Body of pancreas (tissue), 4 donors: Measurements from ENCODE around the gene TTC36. TPM values are rescaled to one million over a fixed set of nuclear protein-coding genes. Genes with fewer than 3 reads are reported as not detected.

Experiments
- ATAC-seq: fragments of 150-250 bp; one replicate; pipeline ENCODE4 v1.9.1; 2016
- DNase-seq, 4 donors: peaks; one replicate each; pipeline ENCODE4 v3.0.0-alpha.2; 2019
- H3K27ac ChIP-seq, 4 donors: fragments of 200-600 bp; sonication (generic); 1 replicate in 3 of 4; 2 replicates in 1 of 4; pipeline versions ENCODE4 v1.5.1 to v1.6.1; 2016 to 2019; ENCODE audit warnings: mild to moderate bottlenecking in 1 of 4, mixed read lengths in 1 of 4, moderate library complexity in 1 of 4
- H3K27me3 ChIP-seq, 2 donors: fragments of 200-600 bp; sonication (generic); one replicate each; pipeline ENCODE4 v1.6.0; 2016; ENCODE audit warnings: mild to moderate bottlenecking in 1 of 2
- H3K36me3 ChIP-seq, 2 donors: fragments of 200-600 bp; sonication (generic); replicated peaks in 1 of 2; 2 replicates each; pipeline ENCODE4 v1.5.1; 2016; ENCODE audit warnings: low read depth in 2 of 2; ENCODE audit not compliant: insufficient read depth in 1 of 2
- H3K4me1 ChIP-seq: fragments of 200-600 bp; sonication (generic); one replicate; pipeline ENCODE4 v1.6.0; 2016
- H3K4me3 ChIP-seq, 2 donors: fragments of 200-600 bp; sonication (generic); 1 replicate in 1 of 2; 2 replicates in 1 of 2; pipeline ENCODE4 v1.5.1; 2016 to 2019
- H3K9me3 ChIP-seq, 3 donors: fragments of 200-600 bp; sonication (generic); 1 replicate in 2 of 3; 2 replicates in 1 of 3; pipeline ENCODE4 v1.5.1; 2016
- CTCF ChIP-seq, 7 experiments: fragments of 450-650 bp in 4 of 7; fragments of 200-600 bp in 3 of 7; sonication (generic) in 3 of 7; IDR thresholded peaks; one replicate each; pipeline ENCODE4 v1.5.1; 2016 to 2019; ENCODE audit warnings: antibody characterized with exemption in 7 of 7
- POLR2A ChIP-seq, 3 donors: fragments of 450-650 bp; IDR thresholded peaks; one replicate each; pipeline ENCODE4 v1.6.1; 2016; ENCODE audit warnings: antibody characterized with exemption in 3 of 3, mild to moderate bottlenecking in 2 of 3
- WGBS, 2 donors: methylation state at CpG; one replicate each; pipeline ENCODE4 v1.1.5; 2017; 5-methylcytosine and 5-hydroxymethylcytosine counted together
- intact Hi-C: fragments of 100-400 bp; cut with DNase I; formaldehyde crosslinking; loops from one replicate; pipeline ENCODE4 v1.15.1; 2023
- total RNA-seq, 2 donors: library from RNA; depleted of rRNA; stranded (reverse); fragments of >200 nt; gene quantifications; one replicate each; pipeline ENCODE4 v1.1.0, GENCODE V29; 2016

Gene TTC36
- total RNA-seq, 2 donors from 2014 or later = not detected

- no peaks in the 10 kb centered on the region for H3K27me3 ChIP-seq
- H3K4me3 ChIP-seq = peak within 1 kb of the TSS; percentile 80 to 91
- H3K27ac ChIP-seq = peak within 1 kb of the TSS; percentile 52 to 81 (median 72)
- ATAC-seq (peak; percentile 81), DNase-seq (peak; percentile 65 to 82 (median 68))
- no peaks in the 10 kb centered on the region for H3K9me3 ChIP-seq
- TF ChIP-seq CTCF (IDR thresholded peaks at IDR 0.05) (no peak), POLR2A (IDR thresholded peaks at IDR 0.05) (peak; percentile 33 to 66 (median 54))
- intact Hi-C loops = no loop called here
- H3K36me3 ChIP-seq = no peaks in the 10 kb centered on the region
- peaks cover 35% of the 10 kb centered on the region for H3K4me1 ChIP-seq
- WGBS, 2 donors = 1% methylated on average over 23 to 85 of the region's 94 CpGs
Measured at GRCh38 chr11:118530683-118531596, 3.7 kb downstream of the TTC36 start, which contains the start of gene TMEM25. Gene TMEM25 (plus strand): TSS chr11:118531192. CDS start chr11:118531802, 610 bp downstream.

DNA sequence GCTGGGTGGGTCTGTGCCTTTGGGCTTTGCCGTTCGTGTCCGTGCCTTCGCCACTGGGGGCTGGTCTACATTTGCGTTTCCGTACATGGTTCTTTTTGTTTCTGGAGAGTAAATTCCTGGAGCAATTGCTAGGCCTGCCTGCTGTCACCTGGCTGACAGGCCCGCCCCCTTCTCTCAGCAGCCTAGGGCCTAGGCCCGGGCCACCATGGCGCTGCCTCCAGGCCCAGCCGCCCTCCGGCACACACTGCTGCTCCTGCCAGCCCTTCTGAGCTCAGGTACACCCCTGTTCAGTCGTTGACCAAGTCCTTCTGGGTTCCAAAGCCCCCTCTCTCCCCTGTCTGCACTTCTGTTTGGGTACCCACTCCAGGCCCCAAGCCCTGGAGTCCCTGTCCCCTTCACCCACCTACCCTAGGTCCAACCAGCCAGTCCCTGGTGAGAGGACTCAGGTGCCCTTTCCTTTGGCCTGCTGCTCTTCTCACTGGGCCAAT lies 4.4 kb downstream of the TTC36 start:
- DNase-seq = no peak
- Histone ChIP-seq H3K27ac (peak overlapping the region in 2 of 4 donors; percentile 1 to 80), H3K9me3 (no peaks in the 10 kb centered on the region), H3K36me3 (no peaks in the 10 kb centered on the region), H3K4me1 (peaks cover 35% of the 10 kb centered on the region), H3K4me3 (peak overlapping the region in 1 of 2 donors; percentile 91), H3K27me3 (no peaks in the 10 kb centered on the region)
- no peak for ATAC-seq
- intact Hi-C loops = no loop called here
- TF ChIP-seq POLR2A (IDR thresholded peaks at IDR 0.05) (no peak), CTCF (IDR thresholded peaks at IDR 0.05) (no peak)
- 4 to 9% methylated on average over 12 of the region's 12 CpGs for WGBS, 2 donors

DNA sequence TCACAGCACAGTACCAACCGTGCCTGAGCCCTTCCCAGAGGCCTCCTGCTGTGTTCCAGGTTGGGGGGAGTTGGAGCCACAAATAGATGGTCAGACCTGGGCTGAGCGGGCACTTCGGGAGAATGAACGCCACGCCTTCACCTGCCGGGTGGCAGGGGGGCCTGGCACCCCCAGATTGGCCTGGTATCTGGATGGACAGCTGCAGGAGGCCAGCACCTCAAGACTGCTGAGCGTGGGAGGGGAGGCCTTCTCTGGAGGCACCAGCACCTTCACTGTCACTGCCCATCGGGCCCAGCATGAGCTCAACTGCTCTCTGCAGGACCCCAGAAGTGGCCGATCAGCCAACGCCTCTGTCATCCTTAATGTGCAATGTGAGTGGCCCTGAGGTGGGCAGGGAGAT lies 4.8 kb downstream of the TTC36 start:
- H3K27ac ChIP-seq = peak overlapping the region in 1 of 4 donors; percentile 1
- no peak overlapping the region for H3K4me3 ChIP-seq
- no peak for DNase-seq
- no peaks in the 10 kb centered on the region for H3K27me3 ChIP-seq
- intact Hi-C loops = no loop called here
- 61 to 64% methylated on average over 7 to 10 of the region's 10 CpGs for whole genome bisulfite sequencing, 2 donors
- peaks cover 31% of the 10 kb centered on the region for H3K4me1 ChIP-seq
- TF ChIP-seq CTCF (IDR thresholded peaks at IDR 0.05) (no peak), POLR2A (IDR thresholded peaks at IDR 0.05) (no peak)
- H3K36me3 ChIP-seq = no peaks in the 10 kb centered on the region
- no peaks in the 10 kb centered on the region for H3K9me3 ChIP-seq
- ATAC-seq = no peak

GRCh38 chr11:118532852-118533768 lies 5.8 kb downstream of the TTC36 start:
- Histone ChIP-seq H3K4me1 (peaks cover 28% of the 10 kb centered on the region), H3K36me3 (no peaks in the 10 kb centered on the region), H3K27me3 (no peaks in the 10 kb centered on the region), H3K27ac (no peak overlapping the region), H3K9me3 (no peaks in the 10 kb centered on the region), H3K4me3 (no peak overlapping the region)
- intact Hi-C loops = no loop called here
- ATAC-seq = no peak
- no peak for DNase-seq
- WGBS, 2 donors = 87 to 89% methylated on average over 9 to 19 of the region's 19 CpGs
- TF ChIP-seq POLR2A (IDR thresholded peaks at IDR 0.05) = no peak
- no peak for TF ChIP-seq CTCF (IDR thresholded peaks at IDR 0.05)
